Tongue (tissue), 2 donors: ENCODE data around the gene ETHE1. TPM values are rescaled to one million over a fixed set of nuclear protein-coding genes. Genes with fewer than 3 reads are reported as not detected.
A peak's percentile ranks its signal among the peaks of the same experiment; 100 is the strongest.
"Not testable (repeated sequence)": the region's sequence is repeated elsewhere in the genome, so short reads cannot be mapped to it uniquely, and the experiment has no call there.

Experiments
- DNase-seq: peaks from one replicate; pipeline ENCODE4 v3.0.0-alpha.2; 2015
- total RNA-seq: library from RNA; depleted of rRNA; stranded (reverse); fragments of >200 nt; gene quantifications from one replicate; pipeline ENCODE4 v1.2.3, GENCODE V29; 2014

The ETHE1 gene
- total RNA-seq, 1 donor from 2014 or later: 28.2 TPM

DNA sequence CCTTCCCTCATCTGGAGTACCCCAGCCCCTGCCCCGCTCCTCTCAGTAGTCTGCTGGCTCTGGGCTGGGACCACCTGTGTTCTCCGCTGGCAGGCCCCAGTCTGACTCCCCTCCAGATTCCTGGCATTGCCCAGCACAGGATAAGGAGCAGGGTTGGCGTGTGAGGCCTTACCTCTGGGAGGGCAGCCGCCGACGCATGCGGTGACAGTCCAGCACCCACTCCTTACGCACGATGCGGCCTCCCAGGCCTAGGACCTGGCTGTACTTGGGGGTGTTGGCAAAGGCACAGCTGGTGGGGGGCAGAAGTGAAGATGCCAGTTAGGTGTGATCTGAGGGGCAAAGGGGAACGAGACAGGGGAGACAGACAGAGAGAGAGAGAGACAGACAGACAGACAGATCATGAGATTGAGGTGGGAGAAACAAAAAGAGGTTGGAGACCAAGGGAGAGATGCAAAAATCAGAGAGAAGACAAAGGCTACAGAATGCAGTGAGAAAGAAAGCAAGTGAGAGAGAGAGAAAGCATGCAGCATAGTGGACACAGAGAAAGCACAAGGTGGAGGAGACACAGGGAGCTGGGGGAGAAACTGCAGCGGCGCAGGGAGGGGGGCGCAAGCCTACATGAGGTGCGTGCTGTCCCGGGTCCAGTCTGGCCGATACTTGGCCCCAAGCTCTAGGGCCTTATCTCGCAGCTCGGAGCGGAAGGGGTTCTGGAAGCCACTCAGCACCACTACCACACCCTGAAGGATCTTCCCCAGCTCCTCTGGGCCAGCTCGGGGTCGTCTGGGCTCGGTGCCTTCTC lies 24.6 kb upstream of the ETHE1 start:
- no peak for DNase-seq

DNA sequence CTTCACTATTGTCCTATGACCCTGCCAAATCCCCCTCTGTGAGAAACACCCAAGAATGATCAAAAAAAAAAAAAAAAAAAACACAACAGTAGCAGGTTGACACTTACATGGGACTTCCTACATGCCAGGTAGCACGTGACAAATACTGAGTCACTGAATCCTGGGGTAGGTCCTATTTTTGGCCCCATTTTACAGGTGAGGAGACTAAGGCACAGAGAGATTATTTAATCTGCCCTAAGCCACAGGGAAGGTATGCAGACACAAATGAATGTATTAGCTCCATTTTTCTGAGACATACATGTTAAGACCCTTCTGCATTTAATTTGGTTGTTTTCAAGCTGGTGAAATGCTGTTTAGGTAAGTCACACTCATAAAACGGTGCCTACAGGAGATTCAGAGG lies 21.7 kb upstream of the ETHE1 start:
- DNase-seq: no peak

DNA sequence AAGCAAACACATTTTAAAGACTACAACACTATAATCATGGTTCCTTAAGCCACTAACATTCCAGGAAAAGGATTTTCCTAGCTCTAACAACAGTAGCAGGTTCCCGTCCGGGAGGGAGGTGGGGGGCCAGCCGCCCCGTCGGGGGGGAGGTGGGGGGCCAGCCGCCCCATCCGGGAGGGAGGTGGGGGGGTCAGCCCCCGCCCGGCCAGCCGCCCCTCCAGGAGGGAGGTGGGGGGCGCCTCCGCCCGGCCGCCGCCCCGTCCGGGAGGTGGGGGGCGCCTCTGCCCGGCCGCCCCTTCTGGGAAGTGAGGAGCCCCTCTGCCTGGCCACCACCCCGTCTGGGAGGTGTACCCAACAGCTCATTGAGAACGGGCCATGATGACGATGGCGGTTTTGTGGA lies 20.9 kb upstream of the ETHE1 start:
- not testable (repeated sequence) for DNase-seq

DNA sequence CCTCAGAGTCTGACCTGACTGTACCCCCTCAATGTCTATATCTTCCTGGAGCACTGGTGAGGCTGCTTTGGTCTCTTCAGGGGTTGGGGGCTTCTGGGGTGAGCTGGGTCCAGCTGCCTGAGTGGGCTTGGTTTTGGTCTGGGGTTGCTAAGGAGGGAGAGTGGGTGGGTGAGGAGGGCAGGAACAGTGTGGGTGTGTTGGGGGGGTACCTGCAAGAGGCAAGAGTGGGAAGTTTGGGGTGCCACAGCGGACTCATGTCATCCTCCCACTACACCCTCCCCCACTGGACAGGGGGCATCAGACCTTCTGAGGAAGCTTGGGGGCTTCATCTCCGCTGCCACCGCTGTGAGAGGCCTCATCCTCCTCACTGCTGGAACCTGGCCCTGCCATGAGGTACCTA lies 19.6 kb upstream of the ETHE1 start:
- no peak for DNase-seq

DNA sequence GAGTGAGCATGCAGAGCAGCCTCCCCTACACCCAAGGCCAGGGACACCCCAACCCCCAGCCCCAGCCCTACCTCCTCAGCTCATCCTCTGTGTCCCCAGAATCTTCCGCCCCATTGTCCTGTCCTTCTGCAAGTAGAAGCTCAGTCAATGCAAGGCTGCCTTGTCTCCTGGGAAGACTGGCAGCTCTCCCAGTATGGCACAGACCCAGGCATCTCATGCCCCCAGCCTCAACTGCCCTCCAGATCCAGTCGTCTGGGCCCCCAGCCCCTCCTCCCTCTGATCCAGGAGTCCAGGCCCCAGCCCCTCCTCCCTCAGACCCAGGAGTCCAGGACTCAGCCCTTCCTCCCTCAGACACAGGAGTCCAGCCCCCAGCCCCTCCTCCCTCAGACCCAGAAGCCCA lies 19.0 kb upstream of the ETHE1 start:
- DNase-seq: no peak

DNA sequence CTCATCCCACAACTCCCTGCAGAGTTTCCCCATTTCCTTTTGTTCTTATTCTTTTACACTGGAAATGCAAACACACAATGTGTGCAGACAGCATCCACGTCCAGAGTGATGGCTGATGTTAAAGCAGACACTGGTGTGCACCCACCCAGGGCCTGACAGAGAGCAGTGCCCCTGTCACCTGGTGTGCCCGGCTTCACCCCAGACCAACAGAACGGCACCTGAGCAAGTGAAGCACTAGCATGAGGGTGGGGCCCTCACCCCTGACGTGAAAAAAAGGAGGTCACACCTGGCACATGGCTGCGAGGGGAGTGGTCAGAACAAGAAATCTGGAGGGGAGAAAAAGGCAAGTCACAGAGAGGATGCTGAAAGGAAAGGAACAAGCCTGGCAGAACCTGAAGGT lies 18.3 kb upstream of the ETHE1 start:
- no peak for DNase-seq

DNA sequence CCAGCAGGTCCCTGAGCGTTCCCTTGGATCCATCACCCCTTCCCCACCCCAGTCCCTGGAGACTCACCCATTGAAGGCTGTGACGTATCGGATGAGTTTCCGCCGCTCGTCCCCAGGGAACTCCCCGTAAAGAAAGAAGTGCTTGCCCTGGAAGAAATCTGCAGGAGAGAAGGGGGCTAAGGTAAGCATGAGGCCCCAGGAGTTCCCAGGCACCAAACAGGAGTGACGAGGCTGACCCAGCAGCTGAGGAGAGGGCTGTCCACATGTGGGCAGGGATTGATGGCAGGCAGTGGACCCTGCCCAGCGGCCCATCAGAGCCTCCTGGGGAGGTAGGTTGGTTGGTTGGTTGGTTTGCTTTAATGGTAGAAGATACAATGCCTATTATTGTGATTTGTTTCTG lies 17.1 kb upstream of the ETHE1 start:
- DNase-seq: no peak

DNA sequence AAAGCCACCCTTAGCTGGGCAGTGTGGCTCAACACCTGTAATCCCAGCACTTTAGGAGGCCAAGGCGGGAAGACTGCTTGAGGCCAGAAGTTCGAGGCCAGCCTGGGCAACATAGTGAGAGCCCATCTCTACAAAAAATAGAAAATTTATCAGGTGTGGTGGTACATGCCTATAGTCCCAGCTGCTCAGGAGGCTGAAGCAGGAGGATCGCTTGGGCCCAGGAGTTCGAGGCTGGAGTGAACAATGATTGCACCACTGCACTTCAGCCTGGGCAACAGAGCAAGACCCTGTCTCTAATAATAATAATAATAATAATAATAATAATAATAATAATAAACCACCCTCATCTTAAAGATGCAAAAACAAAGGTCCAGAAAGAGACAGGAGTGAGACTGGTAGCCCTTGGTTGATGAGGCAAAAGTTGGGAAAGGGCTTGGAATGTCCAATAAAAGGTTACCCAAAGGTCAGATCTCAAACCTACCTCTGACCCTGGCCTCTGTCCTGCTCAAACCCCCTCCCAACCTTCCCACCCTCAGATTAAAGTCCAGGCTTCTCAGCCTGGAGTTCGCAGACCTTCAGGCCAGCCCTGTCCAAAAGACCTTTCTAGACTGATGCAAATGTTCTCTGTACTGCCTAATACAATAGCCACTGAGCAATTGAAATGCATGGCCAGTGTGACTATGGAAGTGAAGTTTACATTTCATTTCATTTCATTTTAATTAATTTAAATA lies 15.1 kb upstream of the ETHE1 start:
- no peak for DNase-seq

DNA sequence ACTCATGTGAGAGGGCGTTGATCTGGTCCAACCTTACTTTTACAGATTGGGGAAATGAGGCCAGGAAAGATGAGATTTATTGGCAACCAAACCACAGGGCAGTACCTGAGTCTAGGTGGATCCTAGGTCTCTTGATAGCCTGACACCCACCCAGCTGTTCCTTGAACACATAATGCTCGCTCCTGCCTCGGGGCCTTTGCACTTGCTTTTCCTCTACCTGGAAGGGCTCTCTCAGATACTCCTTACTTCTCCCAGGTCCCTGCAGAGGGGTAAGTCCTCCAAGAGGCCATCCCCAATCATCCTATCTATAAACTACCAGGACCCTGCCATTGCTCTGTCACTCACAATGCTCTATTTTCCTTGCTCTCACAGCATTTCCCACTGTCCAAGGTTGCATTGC lies 13.4 kb upstream of the ETHE1 start:
- DNase-seq: no peak

DNA sequence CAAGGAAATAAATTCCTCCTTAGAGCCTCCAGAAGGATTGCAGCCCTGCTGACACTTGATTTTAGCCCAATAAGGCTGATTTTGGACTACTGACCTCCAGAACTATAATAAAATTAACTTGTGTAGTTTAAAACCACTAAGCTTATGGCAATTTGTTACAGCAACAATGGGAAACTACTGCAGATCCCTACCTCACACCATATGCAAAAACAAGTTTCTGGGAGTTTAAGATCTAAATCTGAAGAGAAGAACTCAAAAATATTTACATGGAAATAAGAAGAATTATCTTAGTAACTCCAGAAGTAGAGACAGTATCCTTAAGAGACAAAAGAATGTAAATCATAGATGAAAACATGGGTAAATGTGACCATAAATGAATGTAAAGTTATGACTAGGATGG lies 11.9 kb upstream of the ETHE1 start:
- DNase-seq: no peak

DNA sequence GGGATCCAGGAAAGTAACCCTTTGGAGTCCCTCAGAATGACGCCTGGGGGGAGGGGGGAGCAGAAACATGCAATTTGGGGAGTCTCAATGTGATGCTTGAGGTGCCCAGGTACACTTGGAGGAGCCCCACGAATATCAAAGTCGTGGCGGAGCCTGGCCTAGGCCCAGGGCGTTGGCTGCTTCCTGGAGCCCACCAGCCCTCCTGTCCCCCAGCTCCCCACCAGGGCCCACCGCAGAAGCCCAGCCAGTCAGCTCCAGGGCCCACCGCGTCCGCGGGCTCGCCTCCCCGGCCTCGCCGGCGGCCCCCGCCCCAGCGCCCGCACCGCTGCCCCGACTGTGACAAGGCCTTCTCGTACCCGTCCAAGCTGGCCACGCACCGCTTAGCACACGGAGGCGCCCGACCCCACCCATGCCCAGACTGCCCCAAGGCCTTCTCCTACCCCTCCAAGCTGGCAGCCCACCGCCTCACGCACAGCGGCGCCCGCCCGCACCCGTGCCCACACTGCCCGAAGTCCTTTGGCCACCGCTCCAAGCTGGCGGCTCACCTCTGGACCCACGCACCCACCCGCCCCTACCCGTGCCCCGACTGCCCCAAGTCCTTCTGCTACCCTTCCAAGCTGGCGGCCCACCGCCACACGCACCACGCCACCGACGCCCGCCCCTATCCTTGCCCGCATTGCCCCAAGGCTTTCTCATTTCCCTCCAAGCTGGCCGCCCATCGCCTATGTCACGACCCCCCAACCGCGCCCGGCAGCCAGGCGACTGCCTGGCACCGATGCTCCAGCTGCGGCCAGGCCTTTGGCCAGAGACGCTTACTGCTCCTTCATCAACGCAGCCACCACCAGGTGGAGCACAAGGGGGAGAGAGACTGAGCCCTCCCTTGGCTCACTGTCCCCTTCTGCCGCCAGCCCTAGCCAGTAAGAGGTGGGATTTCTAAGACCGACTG lies 8.1 kb upstream of the ETHE1 start:
- DNase-seq: peak; percentile 86

DNA sequence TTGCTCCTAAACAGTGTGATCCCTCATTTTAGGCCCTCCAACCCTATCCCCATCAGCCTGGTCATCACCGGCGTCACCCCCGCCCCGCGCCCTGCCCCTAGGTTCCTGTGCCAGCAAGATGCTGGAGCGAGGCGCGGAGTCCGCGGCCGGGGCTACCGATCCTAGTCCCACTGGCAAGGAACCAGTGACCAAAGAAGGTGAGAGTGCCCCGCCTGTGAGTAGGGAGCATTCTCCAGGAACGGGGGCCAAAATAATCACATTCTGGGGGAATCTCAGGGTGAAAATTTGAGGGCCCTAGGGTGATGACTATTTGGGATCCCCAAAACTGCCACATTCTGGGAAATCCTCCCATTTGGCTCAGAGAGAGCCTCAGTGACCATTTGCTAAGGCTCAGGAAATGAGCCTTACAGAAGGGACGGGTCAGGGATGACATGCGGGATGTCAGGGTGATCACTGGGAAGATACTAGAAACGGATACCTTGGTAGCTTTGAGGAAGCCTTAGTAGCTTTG lies 7.4 kb upstream of the ETHE1 start:
- DNase-seq: no peak

DNA sequence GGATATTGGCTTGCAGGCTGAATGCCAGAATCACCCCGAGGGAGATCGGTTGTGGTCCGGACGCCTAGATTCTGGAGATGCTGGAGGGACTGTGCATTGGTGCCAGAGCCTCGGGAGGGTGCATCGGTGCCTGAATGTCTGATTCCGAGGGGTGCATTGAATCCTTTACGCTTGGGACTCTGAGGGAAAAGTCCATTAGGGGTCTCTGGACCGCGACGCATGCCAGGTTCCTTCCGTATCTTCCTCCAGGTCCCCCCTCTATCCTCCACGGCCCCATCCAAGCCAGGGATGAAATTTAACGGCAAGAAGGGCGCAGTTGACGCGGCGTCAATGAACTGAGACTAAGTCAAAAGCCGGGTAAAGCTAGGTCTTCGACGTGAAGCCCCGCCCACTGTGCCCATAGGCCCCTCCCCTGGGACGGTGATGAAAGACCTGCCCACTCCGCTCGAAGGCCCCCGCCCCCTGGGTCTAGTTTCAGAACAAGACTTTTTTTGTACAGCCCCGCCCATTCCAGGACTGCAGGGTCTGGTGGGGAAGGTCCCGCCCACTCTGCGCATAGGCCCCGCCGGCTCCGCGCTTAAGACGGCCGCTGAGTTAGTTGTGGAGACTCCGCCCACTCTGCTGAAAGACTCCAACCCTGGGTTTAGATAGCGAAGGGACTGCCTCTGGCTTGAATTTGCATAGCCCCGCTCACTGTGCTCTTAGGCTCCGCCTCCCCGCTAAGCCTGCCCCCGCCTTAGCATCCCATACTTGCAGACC lies 6.7 kb upstream of the ETHE1 start:
- peak; percentile 100 for DNase-seq

DNA sequence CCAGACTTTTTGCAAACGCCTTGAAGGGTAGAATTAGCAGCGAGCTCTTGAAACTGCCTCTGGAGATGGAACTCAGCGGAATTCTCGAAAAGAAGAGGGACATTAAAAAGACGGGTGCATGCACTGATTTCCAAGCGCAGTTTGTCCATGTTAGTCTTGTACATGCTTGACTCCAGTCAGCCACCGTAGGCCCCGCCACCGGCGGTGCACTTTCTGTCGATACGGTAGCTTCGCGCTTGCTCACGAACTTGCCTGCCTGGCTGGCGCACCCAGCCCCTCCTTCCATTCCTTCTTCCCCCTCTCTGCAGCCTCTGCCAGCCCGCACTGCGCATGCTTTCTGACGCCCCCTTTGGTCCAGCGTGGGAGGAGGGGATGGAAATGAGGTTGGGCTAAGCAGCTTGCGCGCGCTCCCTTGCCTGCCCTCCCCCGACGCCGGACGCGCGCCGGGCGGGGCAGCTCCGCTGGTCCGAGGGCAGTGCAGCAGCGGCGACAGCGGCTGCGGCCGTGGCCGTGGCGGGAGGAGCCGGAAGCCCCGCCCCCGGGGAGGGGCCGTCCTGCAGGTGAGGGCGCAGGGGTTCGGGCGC lies 6.1 kb upstream of the ETHE1 start, which contains the start of gene ZNF575:
Gene ZNF575, plus strand, starts transcription at position 227 of the 584 bp plus-strand sequence. CDS start 1,235 bp downstream, outside the sequence.
- peak; percentile 99 for DNase-seq

DNA sequence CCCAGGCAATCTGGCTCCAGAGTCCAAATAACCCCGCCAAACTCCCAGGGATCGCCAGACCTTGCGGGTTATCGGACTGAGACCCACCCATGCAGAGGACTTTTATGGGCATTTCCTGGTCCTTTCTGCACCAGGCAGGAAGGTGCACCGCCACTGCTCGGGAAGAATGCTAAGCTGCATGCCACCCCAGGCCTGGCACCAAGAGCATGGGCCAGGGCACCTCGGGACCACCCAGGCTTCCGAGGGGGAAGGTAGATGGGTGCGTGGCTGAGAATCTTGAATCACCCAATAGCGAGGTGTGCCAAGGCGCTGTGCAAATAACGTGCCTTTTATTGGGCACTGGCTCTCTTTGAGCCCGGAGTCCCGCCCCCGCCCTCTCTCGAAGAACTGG lies 5.6 kb upstream of the ETHE1 start:
- DNase-seq: no peak

DNA sequence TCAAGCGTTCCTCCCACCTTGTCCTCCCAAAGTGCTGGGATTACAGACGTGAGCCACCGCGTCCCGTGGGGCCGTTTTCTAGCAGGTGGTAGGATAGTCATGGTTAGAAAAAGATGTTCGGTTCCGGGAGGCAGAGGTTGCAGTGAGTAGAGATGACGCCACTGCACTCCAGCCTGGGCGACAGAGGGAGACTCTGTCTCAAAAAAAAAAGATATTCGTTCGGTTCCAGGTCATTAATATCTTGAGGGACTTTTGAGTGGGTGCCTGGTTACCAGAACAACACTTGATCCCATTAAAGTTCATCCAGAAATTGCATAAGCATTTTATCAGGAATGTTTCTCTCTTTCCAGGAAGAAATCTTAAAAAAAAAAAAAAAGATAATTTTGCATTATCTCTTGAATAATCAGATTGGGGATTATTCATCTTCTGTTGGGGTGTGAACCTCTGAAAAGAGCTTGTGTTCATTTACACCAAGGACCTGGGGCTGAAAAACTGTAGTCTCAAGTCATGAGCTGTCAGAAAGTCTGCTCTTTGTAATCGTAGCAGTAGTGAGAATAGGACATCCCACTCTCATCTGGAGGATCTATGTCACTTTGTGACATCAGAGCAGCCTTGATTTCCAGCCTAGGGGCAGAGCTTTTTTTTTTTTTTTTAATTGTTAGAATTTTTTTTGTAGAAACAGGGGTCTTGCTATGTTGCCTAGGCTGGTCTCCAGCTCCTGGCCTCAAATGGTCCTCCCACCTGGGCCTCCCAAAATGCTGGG lies 1.0 kb upstream of the ETHE1 start:
- peak; percentile 30 for DNase-seq

DNA sequence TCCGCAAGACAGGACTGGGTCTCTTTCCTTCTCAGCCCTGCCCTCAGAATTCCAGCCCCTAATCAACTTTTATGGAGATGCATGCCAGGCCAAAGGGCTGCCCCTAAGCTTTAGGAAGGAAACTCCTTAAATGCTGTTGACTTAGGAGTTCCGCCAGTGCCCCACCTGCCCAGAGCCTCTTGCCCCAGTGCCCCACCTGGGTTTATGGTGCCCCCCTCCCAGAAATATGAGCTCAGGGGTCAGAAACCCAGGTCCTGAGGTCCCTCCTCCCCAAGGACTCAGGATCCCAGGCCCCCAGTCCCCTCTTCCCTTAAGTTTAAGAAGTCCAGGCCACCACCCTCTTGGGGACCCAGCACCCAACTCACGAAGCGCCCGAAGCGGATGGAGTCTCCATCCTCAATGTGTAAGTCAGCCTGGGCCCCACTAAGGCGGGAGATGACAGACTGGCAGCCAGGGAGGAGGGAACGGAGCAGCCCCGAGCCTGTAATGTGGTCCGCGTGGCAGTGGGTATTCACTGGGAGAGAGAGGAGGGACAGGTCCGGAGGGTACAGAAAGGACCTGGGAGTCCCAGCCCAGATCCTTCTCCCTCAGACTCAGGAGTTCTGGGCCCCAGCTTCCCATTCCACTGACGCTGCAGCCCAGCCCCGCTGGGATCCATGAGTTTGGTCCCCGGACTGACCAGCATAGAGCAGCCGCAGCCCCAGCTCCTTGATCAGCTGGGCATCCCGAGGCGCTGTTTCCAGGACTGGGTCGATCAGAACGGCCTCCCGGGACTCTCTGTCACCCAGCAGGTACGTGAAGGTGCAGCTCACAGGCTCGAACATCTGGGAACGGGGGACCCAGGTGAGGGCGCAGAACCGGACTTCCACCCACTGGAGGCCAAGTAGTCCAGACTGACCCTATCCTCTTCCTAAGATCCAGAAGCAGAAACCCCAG lies 897 bp downstream of the ETHE1 start:
- DNase-seq: peak; percentile 16

DNA sequence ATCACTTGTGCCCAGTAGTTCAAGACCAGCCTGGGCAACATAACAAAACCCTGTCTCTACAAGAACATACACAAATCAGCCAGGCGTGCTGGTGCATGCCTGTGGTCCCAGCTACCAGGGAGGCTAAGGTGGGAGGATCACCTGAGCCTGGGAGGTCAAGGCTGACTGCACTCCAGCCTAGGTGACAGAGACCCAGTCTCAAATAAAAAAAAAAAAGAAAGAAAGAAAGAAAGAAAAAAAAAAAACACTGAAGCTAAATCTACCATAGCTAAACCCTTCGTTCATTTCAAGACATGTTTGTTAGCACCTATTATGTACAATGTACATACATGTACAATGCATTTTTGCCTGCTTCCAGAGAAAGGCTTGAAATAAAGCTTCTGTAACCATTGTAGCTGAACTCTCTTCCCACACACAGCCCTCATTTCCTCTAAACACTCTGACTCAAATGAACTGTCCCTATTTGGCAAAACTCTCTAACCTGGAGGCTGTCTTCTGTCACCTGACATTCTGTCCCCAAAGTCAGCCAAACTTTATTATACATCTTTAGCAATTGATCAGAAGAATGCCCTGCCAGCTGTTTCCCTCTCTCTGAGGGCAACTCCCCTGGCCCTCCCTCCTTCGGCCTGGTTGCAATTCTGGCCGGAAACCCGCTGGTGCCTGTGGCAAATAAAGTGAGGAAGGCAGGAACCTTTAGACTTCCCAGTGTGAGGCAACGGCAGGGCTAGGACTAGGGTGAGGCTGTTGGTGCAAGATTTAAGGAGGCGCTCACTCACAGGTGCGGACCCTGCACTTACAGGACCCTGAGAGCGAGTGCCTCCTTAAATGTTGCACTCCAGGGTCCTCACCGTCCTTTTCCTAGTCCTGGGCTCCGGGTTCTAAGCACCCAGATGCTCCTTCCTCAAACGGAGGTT lies 1.8 kb downstream of the ETHE1 start:
- peak; percentile 46 for DNase-seq
